Epidermal melanocyte (primary cell): ENCODE data around the gene ABCB8.
A peak's percentile ranks its signal among the peaks of the same experiment; 100 is the strongest.
"Not testable (repeated sequence)": the region's sequence is repeated elsewhere in the genome, so short reads cannot be mapped to it uniquely, and the experiment has no call there.

Experiments
- DNase-seq: peaks from one replicate; pipeline ENCODE4 v3.0.0; 2011; ENCODE audit warnings: low spot score; ENCODE audit not compliant: insufficient read length

ABCB8 gene

DNA sequence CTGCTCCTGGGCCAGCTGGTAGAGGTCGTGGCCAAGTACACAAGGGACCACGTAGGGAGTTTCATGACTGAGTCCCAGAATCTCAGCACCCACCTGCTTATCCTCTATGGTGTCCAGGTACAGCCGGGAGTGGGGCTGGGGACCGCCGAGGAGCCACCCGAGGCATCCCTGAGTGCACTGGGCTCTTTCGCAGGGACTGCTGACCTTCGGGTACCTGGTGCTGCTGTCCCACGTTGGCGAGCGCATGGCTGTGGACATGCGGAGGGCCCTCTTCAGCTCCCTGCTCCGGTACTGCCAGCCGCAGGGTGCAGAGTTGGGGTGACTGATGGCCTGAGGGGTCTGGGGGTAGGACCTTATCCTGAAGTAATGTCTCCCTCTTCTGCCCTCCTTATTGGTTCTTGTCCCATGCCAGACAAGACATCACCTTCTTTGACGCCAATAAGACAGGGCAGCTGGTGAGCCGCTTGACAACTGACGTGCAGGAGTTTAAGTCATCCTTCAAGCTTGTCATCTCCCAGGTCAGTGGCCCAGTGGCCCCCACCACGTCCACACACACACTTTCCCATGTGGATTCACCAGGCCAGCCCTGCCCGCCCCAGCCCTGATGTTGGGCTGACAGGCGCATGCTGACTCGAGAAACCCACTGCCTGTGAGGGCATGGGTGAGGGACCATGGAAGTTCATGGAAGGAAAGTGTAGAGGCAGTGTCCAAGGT, 6.2 kb downstream of the ABCB8 start:
- no peak for DNase-seq

DNA sequence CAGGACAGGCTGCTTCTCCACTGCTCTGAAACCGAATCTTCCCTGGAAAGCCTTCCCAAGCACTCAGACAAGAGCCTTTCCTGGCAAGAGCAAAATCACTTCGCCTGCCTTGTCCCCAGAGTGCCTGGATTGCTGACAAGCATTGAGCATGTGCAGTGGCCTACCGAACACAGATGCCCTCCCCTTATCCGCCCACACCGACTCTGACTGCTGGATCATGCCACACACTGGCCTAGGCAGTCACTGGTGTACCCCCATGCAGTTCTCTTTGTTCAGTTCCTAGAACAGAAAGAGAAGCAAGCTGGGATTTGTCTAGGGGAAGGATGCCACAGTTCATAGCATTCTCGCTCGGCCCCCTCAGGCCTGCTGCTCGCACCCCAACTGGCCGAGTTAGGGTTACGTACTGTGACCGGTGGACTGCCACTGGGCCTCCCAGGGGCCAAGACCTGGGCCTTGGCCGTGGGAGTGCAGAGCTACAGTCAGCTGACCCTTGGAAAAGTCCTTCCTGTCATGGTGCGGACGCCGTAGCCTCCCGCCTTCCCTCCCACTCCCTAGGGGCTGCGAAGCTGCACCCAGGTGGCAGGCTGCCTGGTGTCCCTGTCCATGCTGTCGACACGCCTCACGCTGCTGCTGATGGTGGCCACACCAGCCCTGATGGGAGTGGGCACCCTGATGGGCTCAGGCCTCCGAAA, 6.9 kb downstream of the ABCB8 start:
- no peak for DNase-seq

DNA sequence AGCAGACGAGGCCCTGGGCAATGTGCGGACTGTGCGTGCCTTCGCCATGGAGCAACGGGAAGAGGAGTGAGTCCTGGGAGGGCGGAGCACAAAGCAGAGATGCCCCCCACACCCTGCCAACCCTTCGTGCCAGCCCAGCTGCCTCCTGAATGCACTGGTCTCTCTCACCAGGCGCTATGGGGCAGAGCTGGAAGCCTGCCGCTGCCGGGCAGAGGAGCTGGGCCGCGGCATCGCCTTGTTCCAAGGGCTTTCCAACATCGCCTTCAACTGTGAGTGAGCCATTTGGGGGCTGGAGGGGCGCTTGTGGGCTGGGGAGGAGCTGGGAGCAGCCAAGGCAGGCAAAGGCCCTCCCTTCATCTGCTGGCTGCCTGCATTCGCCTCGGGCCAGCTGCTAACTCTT, 7.7 kb downstream of the ABCB8 start:
- no peak for DNase-seq

DNA sequence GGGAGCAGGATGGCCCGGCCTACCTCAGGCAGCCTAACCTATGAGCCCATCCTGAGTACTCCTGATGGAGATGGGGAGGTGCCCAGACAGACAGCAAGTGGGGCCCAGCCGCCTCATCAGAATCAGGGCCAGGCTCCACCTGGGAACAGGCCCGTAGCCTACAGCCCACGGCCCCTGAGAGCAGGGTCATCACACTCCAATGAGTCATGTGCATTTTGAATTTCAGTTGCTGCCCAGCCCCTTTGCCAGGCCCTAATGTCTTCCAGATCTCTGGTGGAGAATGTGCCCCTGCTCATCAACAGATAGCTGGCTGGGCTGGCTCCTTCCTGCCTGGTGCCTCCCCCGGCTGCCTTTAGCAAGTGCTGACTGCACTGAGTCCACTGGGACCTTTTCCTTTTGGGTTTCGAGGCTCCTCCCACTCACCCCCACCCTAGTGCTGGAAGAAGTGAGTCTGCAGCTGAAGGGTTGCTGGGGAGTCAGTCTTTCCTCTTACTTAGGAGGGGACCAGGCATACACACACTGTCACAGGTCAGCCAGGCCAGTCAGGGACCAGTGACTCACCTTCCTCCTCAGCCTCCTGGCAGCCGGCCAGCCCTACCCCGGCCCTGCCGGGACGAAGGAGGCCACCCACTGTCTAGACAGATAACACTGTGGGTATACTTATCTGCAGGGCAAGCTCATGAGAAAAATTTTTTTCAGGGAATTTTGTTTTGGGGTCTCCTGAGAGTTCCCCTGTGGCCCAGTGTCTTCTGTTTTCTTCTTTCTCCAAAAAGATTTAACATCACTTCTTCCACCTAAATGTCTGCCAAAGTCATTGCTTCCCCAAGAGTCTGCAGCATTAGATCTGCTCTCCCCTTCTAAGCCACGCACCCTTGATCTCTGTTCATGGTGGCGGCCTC, 10.9 kb downstream of the ABCB8 start:
- DNase-seq = no peak

DNA sequence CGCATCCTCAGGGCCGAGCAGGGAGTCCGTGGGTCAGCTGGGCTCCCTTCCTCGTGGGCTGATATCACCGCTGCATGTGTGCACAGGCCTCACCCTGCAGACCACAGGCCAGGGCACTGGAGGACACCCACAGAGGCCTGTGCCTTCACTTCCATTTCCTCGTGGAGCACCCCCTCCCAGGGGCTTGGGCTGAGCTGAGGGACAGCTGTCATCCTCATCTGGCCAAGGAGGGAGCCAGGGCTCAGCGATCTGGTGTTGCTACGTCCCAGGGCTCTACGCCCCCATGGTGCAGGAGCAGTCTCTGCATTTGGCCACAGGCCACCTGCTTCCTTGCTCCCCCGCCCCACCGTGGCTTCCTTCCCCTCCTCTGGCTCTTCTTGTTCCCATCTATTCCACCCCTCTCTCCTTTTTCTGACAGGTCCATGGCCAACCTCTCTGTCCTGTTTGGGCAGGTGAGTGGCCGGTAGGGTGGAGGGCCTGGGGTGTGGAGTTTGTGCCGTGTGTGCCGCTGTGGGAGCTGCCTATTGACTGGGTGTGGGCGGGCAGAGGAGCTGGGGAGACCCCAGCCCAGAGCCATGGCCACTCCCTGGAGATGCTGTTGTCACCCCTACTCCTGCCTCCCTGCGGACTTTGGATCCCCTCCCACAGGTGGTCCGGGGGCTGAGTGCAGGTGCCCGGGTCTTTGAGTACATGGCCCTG, 11.7 kb downstream of the ABCB8 start:
- no peak for DNase-seq

DNA sequence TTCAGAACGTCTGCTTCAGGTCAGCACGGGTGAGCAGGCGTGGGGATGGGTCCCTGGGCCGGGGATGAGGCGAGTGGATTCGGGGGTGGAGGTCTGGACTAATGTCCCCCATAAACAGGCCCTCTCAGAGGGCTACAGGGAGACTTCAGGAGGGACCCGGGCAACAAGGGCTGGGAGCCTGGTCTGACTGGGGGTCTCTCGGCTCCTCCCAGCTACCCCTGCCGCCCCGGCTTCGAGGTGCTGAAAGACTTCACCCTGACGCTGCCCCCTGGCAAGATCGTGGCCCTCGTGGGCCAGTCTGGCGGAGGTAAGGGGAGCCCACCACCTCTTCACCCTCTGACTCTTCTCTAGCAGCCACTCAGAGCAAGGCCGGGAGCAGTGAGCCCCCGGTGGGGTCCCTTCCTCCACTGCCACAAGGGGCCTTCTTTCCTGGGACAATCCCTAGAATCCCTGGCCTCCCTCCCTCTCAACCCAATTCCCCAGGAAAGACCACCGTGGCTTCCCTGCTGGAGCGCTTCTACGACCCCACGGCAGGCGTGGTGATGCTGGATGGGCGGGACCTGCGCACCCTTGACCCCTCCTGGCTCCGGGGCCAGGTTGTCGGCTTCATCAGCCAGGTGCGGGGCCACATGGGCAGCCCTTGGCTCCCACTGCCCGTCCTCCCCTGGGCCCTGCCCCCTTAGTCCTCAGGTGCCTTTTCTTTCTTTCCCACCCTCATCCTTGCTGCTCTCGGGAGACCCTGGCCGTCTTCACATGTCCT, 12.5 kb downstream of the ABCB8 start:
- no peak for DNase-seq

DNA sequence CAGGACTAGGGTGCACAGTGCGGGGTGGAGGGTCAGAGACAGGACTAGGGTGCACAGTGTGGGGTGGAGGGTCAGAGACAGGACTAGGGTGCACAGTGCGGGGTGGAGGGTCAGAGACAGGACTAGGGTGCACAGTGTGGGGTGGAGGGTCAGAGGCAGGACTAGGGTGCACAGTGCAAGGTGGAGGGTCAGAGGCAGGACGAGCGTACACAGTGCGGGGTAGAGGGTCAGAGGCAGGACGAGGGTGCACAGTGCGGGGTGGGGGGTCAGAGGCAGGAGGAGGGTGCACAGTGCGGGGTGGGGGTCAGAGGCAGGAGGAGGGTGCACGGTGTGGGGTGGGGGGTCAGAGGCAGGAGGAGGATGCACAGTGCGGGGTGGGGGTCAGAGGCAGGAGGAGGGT, 15.2 kb downstream of the ABCB8 start:
- DNase-seq = not testable (repeated sequence)

DNA sequence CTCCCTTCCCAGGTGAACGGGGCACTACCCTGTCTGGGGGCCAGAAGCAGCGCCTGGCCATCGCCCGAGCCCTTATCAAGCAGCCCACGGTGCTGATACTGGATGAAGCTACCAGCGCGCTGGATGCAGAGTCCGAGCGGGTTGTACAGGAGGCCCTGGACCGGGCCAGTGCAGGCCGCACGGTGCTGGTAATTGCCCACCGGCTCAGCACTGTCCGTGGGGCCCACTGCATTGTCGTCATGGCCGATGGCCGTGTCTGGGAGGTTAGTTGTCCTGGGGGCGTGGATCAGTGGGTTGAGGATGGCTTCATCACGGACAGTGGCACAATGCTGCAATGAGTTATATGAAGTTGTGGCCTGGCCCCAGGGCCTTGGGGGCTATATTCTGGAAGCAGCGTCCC, 15.7 kb downstream of the ABCB8 start:
- no peak for DNase-seq

DNA sequence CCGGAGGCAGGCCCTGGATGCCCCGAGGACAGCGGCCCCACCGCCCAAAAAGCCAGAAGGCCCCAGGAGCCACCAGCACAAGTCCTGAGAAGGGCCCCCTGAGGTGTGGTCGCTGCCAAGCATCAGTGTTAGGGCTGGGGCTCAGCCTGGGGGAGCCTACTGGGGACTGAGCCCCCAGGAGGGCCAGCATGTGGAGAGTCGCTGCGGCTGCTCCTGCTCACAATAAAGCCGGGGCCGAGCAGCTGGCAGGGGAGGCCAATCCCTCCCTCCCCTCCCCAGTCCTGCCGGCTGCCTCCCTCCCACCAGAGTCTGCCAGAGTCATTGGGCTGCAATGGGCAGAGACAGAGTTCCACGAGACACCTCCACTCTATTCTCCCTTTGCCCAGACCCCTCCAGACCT, 17.0 kb downstream of the ABCB8 start:
- no peak for DNase-seq

DNA sequence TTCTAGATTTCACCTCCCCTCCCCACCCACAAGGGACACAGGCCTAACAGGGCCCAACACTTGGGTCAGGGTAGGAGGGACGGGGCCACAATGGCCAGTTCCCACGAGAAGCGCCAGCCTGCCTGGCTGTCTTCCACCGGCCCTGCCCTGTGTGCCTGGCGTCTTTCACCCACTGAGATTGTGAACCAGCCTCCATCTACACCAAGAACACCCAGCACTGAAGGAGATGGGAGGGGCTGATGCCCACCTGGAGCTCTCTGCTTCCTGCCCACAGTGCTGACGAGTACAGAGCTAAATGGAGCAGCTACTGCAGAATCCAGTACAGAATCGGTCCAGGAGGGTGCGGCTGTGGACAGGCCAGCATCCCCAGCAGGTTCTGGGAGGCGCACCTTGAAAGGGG, 17.7 kb downstream of the ABCB8 start:
- DNase-seq = no peak

DNA sequence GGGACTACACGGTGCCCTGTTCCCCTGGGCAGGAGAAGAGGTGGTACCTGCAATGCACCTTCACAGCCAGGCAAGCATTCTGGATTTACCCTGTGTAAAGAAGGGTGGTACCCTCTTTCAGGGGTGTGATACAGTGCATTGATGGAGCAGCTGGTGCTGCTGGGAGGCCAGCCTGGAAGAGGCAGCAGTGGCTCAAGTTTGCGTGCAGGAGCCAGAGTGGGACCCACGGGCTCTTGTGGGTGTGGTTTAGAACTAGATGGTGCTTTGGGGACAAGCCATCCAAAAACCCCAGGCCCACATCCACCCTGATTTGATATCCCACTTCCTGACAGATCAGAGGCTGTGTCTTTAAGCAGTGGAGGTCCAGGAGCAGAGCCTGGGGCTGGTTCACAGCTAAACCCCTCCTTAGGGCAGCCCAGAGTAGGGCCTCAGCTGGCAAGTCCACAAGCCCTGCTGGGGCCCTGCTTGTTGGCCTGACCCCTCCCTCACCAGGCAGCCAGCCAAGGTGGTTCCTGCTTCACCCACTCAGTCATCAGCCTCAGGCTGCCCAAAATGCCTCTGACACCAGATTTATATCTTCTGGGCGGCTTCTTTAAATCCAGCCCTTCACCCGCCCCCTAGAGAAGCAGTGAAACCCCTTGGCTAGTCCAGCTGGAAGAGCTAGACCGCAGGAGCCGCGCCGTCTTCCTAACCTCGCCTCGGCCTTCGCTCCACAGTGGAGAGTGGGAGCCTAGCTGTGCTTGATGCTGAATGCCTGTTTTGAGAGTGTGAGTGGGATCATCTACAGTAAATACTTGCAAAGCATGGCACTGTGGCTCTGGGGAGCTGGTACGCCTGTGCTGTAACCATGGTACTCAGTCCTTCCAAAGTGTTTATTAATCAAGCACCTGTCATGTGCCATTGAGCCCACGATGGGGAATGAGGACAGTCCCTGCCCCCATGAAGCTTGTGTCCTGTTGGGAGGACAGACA, 18.6 kb downstream of the ABCB8 start:
- DNase-seq = no peak

DNA sequence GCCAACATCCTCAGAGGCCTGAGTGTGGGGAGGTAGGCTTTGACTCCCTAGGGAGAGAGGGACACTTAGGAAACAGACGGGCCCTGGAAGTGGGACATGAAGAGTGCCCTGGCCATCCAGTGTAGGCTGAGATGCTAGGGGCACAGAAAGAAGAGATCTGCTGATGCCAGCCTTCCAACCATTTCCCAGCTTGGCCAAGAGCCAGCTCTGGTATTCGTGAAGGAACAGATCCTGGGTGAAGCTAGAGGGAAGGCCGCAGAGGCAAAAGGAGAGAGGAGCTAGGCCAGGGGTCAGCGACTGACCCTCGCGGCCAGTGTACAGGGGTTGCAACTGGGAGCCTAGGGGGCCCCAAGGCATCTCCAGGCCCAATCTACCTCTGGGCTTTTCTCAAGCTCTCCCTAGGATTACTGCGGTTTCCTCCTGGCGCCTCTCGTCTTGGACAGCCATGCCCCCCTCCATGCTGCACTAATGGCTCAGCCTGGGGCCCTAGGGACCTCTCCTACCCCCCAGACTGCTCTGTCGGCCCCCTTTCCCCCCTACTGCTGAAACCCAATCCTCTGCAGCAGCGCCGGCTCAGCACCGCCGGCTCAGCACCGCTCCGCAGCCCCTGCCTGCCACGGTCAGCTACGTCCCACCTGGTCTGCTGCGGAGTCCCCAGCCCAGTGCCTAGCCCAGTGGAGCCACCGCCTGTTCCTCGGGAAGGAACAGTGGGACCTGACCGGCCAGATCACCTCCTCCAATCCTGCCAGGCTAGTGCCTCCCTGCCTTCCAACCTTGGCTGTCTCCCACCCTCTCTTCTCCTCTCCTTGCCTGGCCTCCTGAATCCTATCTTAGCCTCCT, 19.9 kb downstream of the ABCB8 start, which contains the start of gene ASIC3:
ASIC3 (plus strand) TSS at position 556 of the 840 bp plus-strand sequence. CDS start 355 bp downstream, outside the sequence.
- DNase-seq = no peak

DNA sequence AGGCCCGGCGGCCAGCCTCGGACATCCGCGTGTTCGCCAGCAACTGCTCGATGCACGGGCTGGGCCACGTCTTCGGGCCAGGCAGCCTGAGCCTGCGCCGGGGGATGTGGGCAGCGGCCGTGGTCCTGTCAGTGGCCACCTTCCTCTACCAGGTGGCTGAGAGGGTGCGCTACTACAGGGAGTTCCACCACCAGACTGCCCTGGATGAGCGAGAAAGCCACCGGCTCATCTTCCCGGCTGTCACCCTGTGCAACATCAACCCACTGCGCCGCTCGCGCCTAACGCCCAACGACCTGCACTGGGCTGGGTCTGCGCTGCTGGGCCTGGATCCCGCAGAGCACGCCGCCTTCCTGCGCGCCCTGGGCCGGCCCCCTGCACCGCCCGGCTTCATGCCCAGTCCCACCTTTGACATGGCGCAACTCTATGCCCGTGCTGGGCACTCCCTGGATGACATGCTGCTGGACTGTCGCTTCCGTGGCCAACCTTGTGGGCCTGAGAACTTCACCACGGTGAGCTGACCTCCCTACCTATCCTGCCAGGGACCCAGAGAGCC, 20.7 kb downstream of the ABCB8 start:
- DNase-seq = no peak

DNA sequence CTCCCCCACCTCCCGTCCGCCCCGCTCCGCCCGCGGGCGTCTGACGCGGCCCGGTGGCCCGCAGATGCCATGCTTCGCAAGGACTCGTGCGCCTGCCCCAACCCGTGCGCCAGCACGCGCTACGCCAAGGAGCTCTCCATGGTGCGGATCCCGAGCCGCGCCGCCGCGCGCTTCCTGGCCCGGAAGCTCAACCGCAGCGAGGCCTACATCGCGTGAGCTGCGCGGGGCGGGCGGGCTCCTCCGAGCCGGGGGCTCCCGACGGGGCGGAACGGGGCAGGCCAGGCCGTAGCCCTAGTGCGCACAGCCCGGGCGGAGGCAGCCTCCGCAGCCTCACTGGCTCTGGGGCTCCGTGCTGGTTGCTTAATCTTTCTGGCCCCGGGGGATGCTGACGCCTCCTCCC, 22.9 kb downstream of the ABCB8 start:
- peak; percentile 73 for DNase-seq

DNA sequence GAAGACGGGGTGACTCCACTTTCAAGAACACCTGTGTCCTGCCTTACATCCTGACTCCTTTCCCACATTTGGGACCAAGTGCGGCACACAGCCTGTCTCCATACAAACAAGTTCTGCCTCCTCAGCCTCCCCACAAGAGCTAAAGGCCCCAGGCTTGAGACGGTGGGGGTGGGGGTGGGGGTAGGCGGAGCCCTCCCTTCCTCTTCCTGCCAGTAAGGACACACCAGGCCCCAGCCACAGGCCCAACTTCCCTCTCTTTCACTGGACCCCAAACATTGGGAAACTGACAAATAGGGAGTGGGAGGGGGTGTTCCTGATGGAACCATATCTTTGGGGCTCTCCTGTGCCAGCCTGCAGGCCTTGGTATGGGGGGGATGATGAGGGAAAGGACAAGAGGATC, 24.8 kb downstream of the ABCB8 start:
- no peak for DNase-seq

DNA sequence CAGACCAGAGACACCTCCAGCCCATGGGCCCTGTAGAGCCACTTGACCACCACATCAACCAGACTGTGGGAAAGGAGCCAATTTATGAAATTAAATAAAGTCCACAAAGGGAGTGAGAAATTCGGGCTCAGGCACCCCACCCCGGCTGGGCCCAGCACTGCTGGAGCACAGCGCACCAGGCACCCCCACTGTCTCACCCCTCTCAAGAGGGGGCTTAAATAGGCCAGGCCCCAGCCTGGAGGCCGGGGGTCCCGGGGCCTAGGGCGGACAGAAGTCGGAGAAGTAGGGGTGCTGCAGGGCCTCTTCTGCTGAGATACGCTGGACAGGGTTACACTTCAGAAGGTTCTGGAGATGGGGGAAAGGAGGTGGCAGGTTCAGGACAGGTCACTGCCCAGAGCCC, 25.5 kb downstream of the ABCB8 start:
- no peak for DNase-seq

DNA sequence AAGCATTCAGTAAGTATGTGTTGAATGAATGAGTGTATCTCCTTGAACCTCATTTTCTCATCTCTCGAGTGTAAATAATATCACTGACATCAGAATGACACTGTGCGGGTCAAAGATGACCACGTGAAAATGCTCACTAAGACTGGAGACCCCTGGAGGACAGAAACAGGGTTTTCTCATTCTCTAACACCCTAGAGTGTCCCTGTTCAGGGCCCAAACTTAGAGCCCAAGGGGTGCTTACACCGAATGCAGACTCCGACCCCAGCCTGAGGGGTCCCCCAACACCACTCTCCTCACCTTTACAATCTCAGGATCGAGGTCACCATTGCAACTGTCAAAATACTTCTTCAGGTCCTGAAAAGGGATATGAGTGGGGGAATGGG, 28.0 kb downstream of the ABCB8 start:
- no peak for DNase-seq
